C4-2B (cell line): Measurements from ENCODE around the gene DMRTB1.

Source experiments
- H3K27ac ChIP-seq: fragments of 450-650 bp; 2 replicates; pipeline ENCODE4 v1.5.1; 2017
- CTCF ChIP-seq: fragments of 450-650 bp; conservative IDR thresholded peaks from 2 replicates; pipeline ENCODE4 v1.5.1; 2017; ENCODE audit warnings: mild to moderate bottlenecking
- ZFX ChIP-seq: fragments of 450-650 bp; IDR thresholded peaks from 2 replicates; pipeline ENCODE4 v1.6.1; 2017

Gene DMRTB1

GRCh38 chr1:53511323-53511932 is 52.2 kb downstream of the DMRTB1 start:
- TF ChIP-seq ZFX (no peak), CTCF (no peak)

GRCh38 chr1:53511933-53512806 is 53.0 kb downstream of the DMRTB1 start:
- peak overlapping the region; percentile 57 for H3K27ac ChIP-seq
- TF ChIP-seq CTCF (no peak), ZFX (peak; percentile 32; the same call in 1 of the 2 replicates)

More at GRCh38 chr1:53511323-53511932, 52.2 kb downstream of the DMRTB1 start:
- peak overlapping the region; percentile 57 for H3K27ac ChIP-seq

GRCh38 chr1:53512807-53513755 is 53.9 kb downstream of the DMRTB1 start:
- TF ChIP-seq ZFX (no peak), CTCF (no peak)
- peak overlapping the region; percentile 57 for H3K27ac ChIP-seq

GRCh38 chr1:53513846-53514245 is 54.6 kb downstream of the DMRTB1 start:
- no peak overlapping the region; the same call in 1 of the 2 replicates for H3K27ac ChIP-seq
- TF ChIP-seq CTCF (no peak), ZFX (no peak)

GRCh38 chr1:53514436-53514835 is 55.2 kb downstream of the DMRTB1 start:
- H3K27ac ChIP-seq = no peak overlapping the region
- TF ChIP-seq CTCF (no peak), ZFX (no peak)

GRCh38 chr1:53516181-53516580 is 57.0 kb downstream of the DMRTB1 start:
- H3K27ac ChIP-seq = no peak overlapping the region
- no peak for TF ChIP-seq CTCF
- no peak for TF ChIP-seq ZFX
